ENCODE data around the gene PKD1.

GRCh38 chr16:2087748-2088631 lies 47.7 kb downstream of the PKD1 start:
- TF ChIP-seq EZH2 (IDR thresholded peaks at IDR 0.05; ENCODE audit: low read length, unreplicated experiment) = no peak
- no peak for TF ChIP-seq CTCF (conservative IDR thresholded peaks at IDR 0.05; ENCODE audit: low read depth, low read length)
- TF ChIP-seq EZH2phosphoT487 (IDR thresholded peaks at IDR 0.05; ENCODE audit: borderline replicate concordance, low read length) = no peak
